Activated naive CD4-positive, alpha-beta T cell treated with anti-CD3 and anti-CD28 coated beads, Interleukin-2, amount 50 U/mL, for 24 hours (primary cell): Measurements from ENCODE around the gene CNKSR3.

Source experiments
- H3K27ac Mint-ChIP-seq: one replicate; pipeline ENCODE4 v1.8.0; 2021; ENCODE audit warnings: mild to moderate bottlenecking, mixed read lengths
- H3K27me3 Mint-ChIP-seq: one replicate; pipeline ENCODE4 v1.8.0; 2021; ENCODE audit warnings: mixed read lengths
- H3K36me3 Mint-ChIP-seq: one replicate; pipeline ENCODE4 v1.8.0; 2021; ENCODE audit warnings: mixed read lengths
- H3K4me1 Mint-ChIP-seq: one replicate; pipeline ENCODE4 v1.8.0; 2021; ENCODE audit warnings: mixed read lengths
- H3K4me3 Mint-ChIP-seq: one replicate; pipeline ENCODE4 v1.8.0; 2021; ENCODE audit warnings: mild to moderate bottlenecking, mixed read lengths
- H3K9me3 Mint-ChIP-seq: one replicate; pipeline ENCODE4 v1.8.0; 2021; ENCODE audit warnings: mixed read lengths

Gene CNKSR3

GRCh38 chr6:154461348-154461747 is 49.1 kb downstream of the CNKSR3 start:
- no peaks in the 10 kb centered on the region for H3K9me3 Mint-ChIP-seq
- no peaks in the 10 kb centered on the region for H3K4me1 Mint-ChIP-seq
- H3K27ac Mint-ChIP-seq, result no peak overlapping the region
- no peaks in the 10 kb centered on the region for H3K36me3 Mint-ChIP-seq
- H3K4me3 Mint-ChIP-seq, result no peak overlapping the region
- peaks cover 3% of the 10 kb centered on the region for H3K27me3 Mint-ChIP-seq

DNA sequence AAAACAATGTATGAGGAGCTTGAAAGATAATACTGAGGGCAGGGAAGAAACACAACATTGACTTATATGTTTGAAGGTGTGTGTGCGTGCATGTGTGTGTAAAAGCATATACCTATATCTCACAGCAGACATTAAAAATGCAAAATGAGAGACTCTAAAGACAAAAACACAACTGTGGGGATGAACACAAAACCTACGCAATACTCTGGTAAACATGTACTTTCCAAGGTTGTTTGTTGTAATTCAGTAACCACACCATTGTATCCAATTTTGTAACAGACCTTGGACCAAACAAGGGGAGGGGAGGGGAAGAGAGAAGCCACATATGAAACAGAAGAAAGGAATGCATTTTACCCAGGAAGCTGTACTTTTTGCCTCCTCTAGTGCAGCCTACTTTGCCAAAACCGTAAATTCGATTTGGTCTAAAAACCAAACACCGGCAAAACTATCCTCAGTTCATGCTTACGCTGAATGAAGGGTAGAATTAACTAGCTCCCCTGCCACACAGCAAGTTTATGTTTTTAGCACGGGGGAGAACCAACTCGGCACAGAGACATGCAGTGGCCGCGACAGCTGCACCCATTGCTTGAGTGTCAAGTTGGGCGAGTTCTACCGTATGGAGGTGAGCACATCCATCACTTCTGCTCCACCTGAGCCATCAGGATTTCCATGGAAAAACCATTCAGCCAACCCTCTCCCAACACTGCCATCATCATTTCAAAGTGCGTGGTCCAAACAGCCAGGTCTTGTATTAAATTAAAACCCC is 50.0 kb downstream of the CNKSR3 start:
- H3K4me3 Mint-ChIP-seq, result no peak overlapping the region
- no peak overlapping the region for H3K27ac Mint-ChIP-seq
- no peaks in the 10 kb centered on the region for H3K4me1 Mint-ChIP-seq

GRCh38 chr6:154459513-154459912 is 51.0 kb downstream of the CNKSR3 start:
- H3K36me3 Mint-ChIP-seq, result no peaks in the 10 kb centered on the region
- no peaks in the 10 kb centered on the region for H3K4me1 Mint-ChIP-seq
- H3K9me3 Mint-ChIP-seq, result no peaks in the 10 kb centered on the region
- H3K4me3 Mint-ChIP-seq, result no peak overlapping the region
- H3K27me3 Mint-ChIP-seq, result peaks cover 2% of the 10 kb centered on the region
- no peak overlapping the region for H3K27ac Mint-ChIP-seq

More for the DNA sequence above, 50.0 kb downstream of the CNKSR3 start:
- H3K27me3 Mint-ChIP-seq, result peaks cover 2% of the 10 kb centered on the region
- H3K9me3 Mint-ChIP-seq, result no peaks in the 10 kb centered on the region
- H3K36me3 Mint-ChIP-seq, result no peaks in the 10 kb centered on the region

GRCh38 chr6:154458565-154459470 is 51.7 kb downstream of the CNKSR3 start:
- Mint-ChIP-seq H3K27ac (peak overlapping the region; percentile 48), H3K9me3 (no peaks in the 10 kb centered on the region), H3K36me3 (no peaks in the 10 kb centered on the region), H3K4me3 (no peak overlapping the region), H3K27me3 (peaks cover 2% of the 10 kb centered on the region), H3K4me1 (no peaks in the 10 kb centered on the region)

- Mint-ChIP-seq H3K27ac (no peak overlapping the region), H3K4me3 (no peak overlapping the region), H3K36me3 (no peaks in the 10 kb centered on the region), H3K4me1 (no peaks in the 10 kb centered on the region), H3K27me3 (peaks cover 2% of the 10 kb centered on the region), H3K9me3 (no peaks in the 10 kb centered on the region)
These were observed 52.6 kb downstream of the CNKSR3 start for GRCh38 chr6:154457881-154458284.

- no peaks in the 10 kb centered on the region for H3K9me3 Mint-ChIP-seq
- no peaks in the 10 kb centered on the region for H3K36me3 Mint-ChIP-seq
- no peaks in the 10 kb centered on the region for H3K4me1 Mint-ChIP-seq
- H3K27ac Mint-ChIP-seq, result no peak overlapping the region
- H3K27me3 Mint-ChIP-seq, result peaks cover 2% of the 10 kb centered on the region
- no peak overlapping the region for H3K4me3 Mint-ChIP-seq
These were observed 53.3 kb downstream of the CNKSR3 start for GRCh38 chr6:154457046-154457713.

DNA sequence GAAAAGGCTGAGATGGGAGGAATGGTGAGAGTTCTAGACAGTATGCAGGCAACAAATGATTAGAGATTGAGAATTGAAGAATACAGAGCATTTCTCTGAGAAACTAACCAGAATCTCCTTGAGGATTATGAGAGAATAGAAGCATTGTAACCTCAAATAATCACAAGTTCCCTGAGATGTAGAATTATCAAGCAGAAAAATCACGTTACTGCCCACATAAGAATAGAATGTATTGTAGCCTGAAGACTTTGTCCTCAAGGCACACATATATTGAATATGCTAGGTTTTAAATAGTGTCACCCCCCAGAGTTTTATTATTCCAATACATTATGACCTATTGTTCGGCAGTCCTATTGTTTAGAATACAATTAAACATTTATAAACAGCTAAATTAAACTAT is 57.2 kb downstream of the CNKSR3 start:
- Mint-ChIP-seq H3K4me1 (no peaks in the 10 kb centered on the region), H3K27me3 (no peaks in the 10 kb centered on the region), H3K36me3 (no peaks in the 10 kb centered on the region), H3K27ac (no peak overlapping the region), H3K9me3 (no peaks in the 10 kb centered on the region), H3K4me3 (no peak overlapping the region)

- Mint-ChIP-seq H3K9me3 (no peaks in the 10 kb centered on the region), H3K27ac (no peak overlapping the region), H3K36me3 (no peaks in the 10 kb centered on the region), H3K4me3 (no peak overlapping the region), H3K4me1 (peaks cover 3% of the 10 kb centered on the region), H3K27me3 (no peaks in the 10 kb centered on the region)
These were observed 60.0 kb downstream of the CNKSR3 start for GRCh38 chr6:154450498-154450897.

DNA sequence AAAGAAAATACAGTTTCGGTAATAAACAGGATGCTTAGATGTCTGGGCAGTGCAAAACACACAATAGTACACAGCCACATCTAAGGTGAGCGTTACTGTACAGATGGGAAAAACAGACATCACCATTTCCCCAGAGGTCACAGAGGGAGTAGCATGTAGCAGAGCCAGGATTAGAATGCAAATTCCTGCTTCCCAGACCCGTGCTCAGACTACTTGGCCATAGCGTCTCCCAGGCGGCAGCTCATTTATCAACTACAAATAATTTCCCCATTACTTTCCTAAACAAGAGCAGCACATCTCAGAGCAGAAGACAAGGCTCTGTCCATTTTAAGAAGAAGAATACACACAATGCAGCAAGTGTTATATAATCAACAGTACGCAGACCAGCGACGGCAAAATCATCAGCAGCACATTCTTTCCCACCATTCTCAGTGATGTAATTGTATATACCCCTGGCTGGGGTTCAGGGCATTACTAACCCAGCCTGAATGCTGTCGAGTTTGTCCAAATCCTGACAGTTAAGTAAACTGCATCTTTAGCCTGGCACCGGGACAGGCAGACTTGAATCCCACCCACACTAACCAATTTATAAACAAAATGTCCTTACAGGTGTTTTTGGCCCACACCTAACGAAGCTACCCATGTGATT is 61.9 kb downstream of the CNKSR3 start:
- Mint-ChIP-seq H3K27ac (no peak overlapping the region), H3K27me3 (peaks cover 3% of the 10 kb centered on the region), H3K4me3 (no peak overlapping the region), H3K4me1 (peaks cover 3% of the 10 kb centered on the region), H3K9me3 (no peaks in the 10 kb centered on the region), H3K36me3 (no peaks in the 10 kb centered on the region)

DNA sequence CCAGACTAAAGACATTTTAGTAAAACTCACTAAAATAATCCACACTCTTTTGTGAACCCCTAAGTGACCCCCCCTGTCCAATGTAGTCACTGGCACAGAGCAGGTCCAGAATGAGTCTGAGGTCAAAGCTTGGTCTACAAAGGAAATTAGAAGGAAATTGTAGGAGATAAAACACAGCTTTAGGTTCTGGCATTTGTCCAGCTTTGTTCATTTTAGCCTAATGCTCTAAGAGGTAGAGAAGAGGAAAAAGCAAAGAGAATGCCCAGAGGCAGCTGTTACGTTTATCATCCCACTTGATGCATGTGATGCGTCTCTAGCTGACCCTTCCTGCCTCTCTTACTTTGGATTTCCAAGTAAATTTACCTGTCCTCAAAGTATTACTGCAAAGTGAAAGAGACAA is 62.5 kb downstream of the CNKSR3 start:
- Mint-ChIP-seq H3K27me3 (peaks cover 3% of the 10 kb centered on the region), H3K9me3 (no peaks in the 10 kb centered on the region), H3K27ac (no peak overlapping the region), H3K4me3 (no peak overlapping the region), H3K36me3 (no peaks in the 10 kb centered on the region), H3K4me1 (peaks cover 3% of the 10 kb centered on the region)

DNA sequence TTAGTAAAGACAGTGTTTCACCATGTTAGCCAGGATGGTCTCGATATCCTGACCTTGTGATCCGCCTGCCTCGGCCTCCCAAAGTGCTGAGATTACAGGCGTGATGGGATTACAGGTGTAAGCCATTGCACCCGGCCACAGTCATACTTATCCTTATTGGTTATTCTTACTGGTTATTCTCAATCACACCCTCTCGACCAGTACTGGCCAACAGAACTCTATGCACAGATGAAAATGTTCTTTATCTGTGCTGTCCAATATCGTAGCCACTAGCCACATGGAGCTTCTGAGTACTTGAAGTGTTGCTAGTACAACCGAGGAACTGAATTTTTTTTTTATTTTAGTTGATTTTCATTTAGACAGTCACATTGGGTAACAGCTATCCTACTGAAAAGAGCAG is 63.5 kb downstream of the CNKSR3 start:
- H3K27ac Mint-ChIP-seq, result no peak overlapping the region
- no peak overlapping the region for H3K4me3 Mint-ChIP-seq
- H3K9me3 Mint-ChIP-seq, result no peaks in the 10 kb centered on the region
- H3K4me1 Mint-ChIP-seq, result peaks cover 3% of the 10 kb centered on the region
- no peaks in the 10 kb centered on the region for H3K36me3 Mint-ChIP-seq
- peaks cover 3% of the 10 kb centered on the region for H3K27me3 Mint-ChIP-seq

- no peak overlapping the region for H3K27ac Mint-ChIP-seq
- H3K36me3 Mint-ChIP-seq, result no peaks in the 10 kb centered on the region
- peaks cover 3% of the 10 kb centered on the region for H3K4me1 Mint-ChIP-seq
- no peak overlapping the region for H3K4me3 Mint-ChIP-seq
- no peaks in the 10 kb centered on the region for H3K9me3 Mint-ChIP-seq
- H3K27me3 Mint-ChIP-seq, result peaks cover 3% of the 10 kb centered on the region
These were observed 65.1 kb downstream of the CNKSR3 start for GRCh38 chr6:154445417-154445816.

- no peaks in the 10 kb centered on the region for H3K36me3 Mint-ChIP-seq
- no peaks in the 10 kb centered on the region for H3K4me1 Mint-ChIP-seq
- no peaks in the 10 kb centered on the region for H3K9me3 Mint-ChIP-seq
- H3K27ac Mint-ChIP-seq, result no peak overlapping the region
- no peak overlapping the region for H3K4me3 Mint-ChIP-seq
- peaks cover 3% of the 10 kb centered on the region for H3K27me3 Mint-ChIP-seq
These were observed 68.5 kb downstream of the CNKSR3 start for GRCh38 chr6:154441995-154442310.

DNA sequence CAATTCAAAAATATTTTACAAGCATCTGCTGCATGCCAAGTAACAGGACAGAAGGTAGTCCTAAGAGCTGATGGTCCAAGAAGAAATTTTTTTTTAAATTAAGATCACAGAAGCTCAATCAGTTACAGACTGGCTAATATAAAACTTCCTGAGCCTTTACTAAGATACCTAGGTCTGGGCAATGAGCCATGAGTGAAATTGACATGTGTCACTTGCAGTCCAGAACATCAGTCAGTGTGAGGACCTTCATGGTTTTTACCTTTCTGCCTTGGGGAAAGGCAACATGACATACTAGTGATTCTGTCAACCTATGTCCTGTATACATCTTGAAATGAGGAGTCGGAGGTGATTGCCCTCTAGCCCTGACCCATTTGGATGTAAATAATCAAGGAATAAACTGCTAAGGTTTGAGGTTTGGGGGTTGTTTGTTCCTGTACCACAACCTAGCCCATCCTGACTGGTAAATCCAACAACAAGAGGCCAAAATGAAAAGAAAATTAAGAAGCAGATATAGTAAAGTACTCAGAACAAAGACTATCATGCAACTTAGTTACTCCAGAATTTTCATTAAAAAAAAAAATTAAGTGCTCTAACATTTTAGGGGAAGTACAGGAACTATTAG is 70.0 kb downstream of the CNKSR3 start:
- no peaks in the 10 kb centered on the region for H3K36me3 Mint-ChIP-seq
- H3K27me3 Mint-ChIP-seq, result peaks cover 3% of the 10 kb centered on the region
- no peak overlapping the region for H3K27ac Mint-ChIP-seq
- no peak overlapping the region for H3K4me3 Mint-ChIP-seq
- no peaks in the 10 kb centered on the region for H3K9me3 Mint-ChIP-seq
- H3K4me1 Mint-ChIP-seq, result no peaks in the 10 kb centered on the region

DNA sequence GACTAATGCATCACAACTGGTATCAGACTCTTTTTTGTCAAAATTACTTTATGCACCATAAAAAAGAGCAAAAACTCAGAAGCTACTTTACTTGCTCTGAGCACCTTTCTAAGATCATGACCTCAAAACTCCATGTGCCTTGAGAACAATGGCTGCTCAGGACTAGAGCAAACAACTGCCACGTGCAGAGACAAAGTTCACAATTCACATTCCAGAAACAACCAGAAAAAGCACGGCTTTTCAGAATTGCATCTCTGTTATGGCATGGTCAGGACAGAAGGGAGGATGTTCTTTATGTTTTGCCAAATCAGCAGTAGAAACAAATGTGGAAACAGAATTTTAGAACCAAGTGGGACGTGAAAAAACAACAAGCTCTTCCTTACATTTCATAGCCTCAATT is 70.5 kb downstream of the CNKSR3 start:
- peaks cover 3% of the 10 kb centered on the region for H3K27me3 Mint-ChIP-seq
- no peaks in the 10 kb centered on the region for H3K9me3 Mint-ChIP-seq
- no peak overlapping the region for H3K27ac Mint-ChIP-seq
- H3K4me3 Mint-ChIP-seq, result no peak overlapping the region
- H3K4me1 Mint-ChIP-seq, result no peaks in the 10 kb centered on the region
- H3K36me3 Mint-ChIP-seq, result no peaks in the 10 kb centered on the region
